K562 (cell line): ENCODE data around the gene MED16. TPM values are rescaled to one million over a fixed set of nuclear protein-coding genes. Genes with fewer than 3 reads are reported as not detected.

Source experiments
- ARID1B ChIP-seq: fragments of 450-650 bp; IDR thresholded peaks from 2 replicates; pipeline ENCODE4 v1.6.1; 2016; ENCODE audit warnings: antibody characterized with exemption, mild to moderate bottlenecking, inconsistent platforms
- CBFA2T2 ChIP-seq: fragments of 450-650 bp; conservative IDR thresholded peaks from 2 replicates; pipeline ENCODE4 v1.6.1; 2017; ENCODE audit warnings: mild to moderate bottlenecking
- GATAD2B ChIP-seq: fragments of 450-650 bp; IDR thresholded peaks from 2 replicates; pipeline ENCODE4 v1.6.1; 2017; ENCODE audit warnings: mild to moderate bottlenecking, borderline replicate concordance
- HMG20A ChIP-seq: fragments of 450-650 bp; formaldehyde crosslinking; conservative IDR thresholded peaks from 2 replicates; pipeline ENCODE4 v1.4.0; 2020; ENCODE audit warnings: mild to moderate bottlenecking, mixed read lengths
- PTRF ChIP-seq: fragments of 450-650 bp; IDR thresholded peaks from 2 replicates; pipeline ENCODE4 v1.6.1; 2016; ENCODE audit warnings: mild to moderate bottlenecking, missing genetic modification characterization, missing compliant biosample characterization
- SNIP1 ChIP-seq: fragments of 450-650 bp; IDR thresholded peaks from 2 replicates; pipeline ENCODE4 v1.7.1; 2017; ENCODE audit warnings: low read depth, mild to moderate bottlenecking
- ZNF436 ChIP-seq: fragments of 250-450, 450-650 bp; sonication (Bioruptor Pico); formaldehyde crosslinking; IDR thresholded peaks from 2 replicates; pipeline ENCODE4 v1.7.0; 2020; ENCODE audit warnings: mild to moderate bottlenecking
- polyA plus RNA-seq, 8 experiments: library from polyadenylated mRNA; depleted of rRNA in 4 of 8; stranded (reverse) in 5 of 8; unstranded in 3 of 8; fragments of >200 nt; fragmentation: Nextera tagmentation in 2 of 8; fragmentation: Illumina TruSeq in 1 of 8; extraction: Ambion mirVana in 2 of 8; extraction: Trizol in 1 of 8; gene quantifications; 2 replicates each; pipeline versions ENCODE4 v1.2.1 to v1.2.3, GENCODE V29; 2011 to 2014; ENCODE audit warnings: inconsistent platforms in 1 of 8, missing spikeins in 1 of 8
- total RNA-seq, 7 experiments: library from RNA; depleted of rRNA in 6 of 7; stranded (reverse); fragments of >200 nt in 6 of 7; fragmentation: Illumina TruSeq in 2 of 7; extraction: Trizol in 2 of 7; gene quantifications; 2 replicates each; pipeline versions ENCODE4 v1.2.1 to v1.2.3, GENCODE V29; 2011 to 2021; ENCODE audit warnings: low replicate concordance in 1 of 7
- TF ChIP-seq, protein P1 (sequence below), 2 experiments: IDR thresholded peaks; 2 replicates each; pipeline ENCODE4 v1.6.1; 2012; ENCODE audit warnings: improper control_type of control experiment in 2 of 2, low read depth in 2 of 2, low read length in 2 of 2, borderline replicate concordance in 1 of 2
- TF ChIP-seq, protein P2 (sequence below): sonication (generic); formaldehyde crosslinking; IDR thresholded peaks from 2 replicates; pipeline ENCODE4 v1.8.0; 2023; ENCODE audit warnings: missing genetic modification reagents, mild to moderate bottlenecking, borderline replicate concordance
- TF ChIP-seq, protein P3 (sequence below): IDR thresholded peaks from 3 replicates; pipeline ENCODE4 v1.6.1; 2011; ENCODE audit warnings: borderline replicate concordance, mild to moderate bottlenecking; ENCODE audit not compliant: insufficient read length, insufficient read depth
- TF ChIP-seq, protein P4 (sequence below): fragments of 250-450 bp; sonication (Bioruptor Pico); IDR thresholded peaks from 2 replicates; pipeline ENCODE4 v1.8.0; 2021; ENCODE audit warnings: mild to moderate bottlenecking, moderate library complexity
- TF ChIP-seq, protein P5 (sequence below): fragments of 450-650 bp; IDR thresholded peaks from 2 replicates; pipeline ENCODE4 v1.6.1; 2016; ENCODE audit warnings: antibody characterized with exemption
- TF ChIP-seq, protein P6 (sequence below): sonication (generic); formaldehyde crosslinking; IDR thresholded peaks from 2 replicates; pipeline ENCODE4 v1.9.0; 2022; ENCODE audit warnings: mild to moderate bottlenecking, missing genetic modification reagents

Gene MED16
- total and polyA plus RNA-seq, 9 of the 15 experiments (the other 6 are each of a cell fraction or from before 2014, with no cell fraction given): 0.89 to 59.9 (median 8.6) TPM

DNA sequence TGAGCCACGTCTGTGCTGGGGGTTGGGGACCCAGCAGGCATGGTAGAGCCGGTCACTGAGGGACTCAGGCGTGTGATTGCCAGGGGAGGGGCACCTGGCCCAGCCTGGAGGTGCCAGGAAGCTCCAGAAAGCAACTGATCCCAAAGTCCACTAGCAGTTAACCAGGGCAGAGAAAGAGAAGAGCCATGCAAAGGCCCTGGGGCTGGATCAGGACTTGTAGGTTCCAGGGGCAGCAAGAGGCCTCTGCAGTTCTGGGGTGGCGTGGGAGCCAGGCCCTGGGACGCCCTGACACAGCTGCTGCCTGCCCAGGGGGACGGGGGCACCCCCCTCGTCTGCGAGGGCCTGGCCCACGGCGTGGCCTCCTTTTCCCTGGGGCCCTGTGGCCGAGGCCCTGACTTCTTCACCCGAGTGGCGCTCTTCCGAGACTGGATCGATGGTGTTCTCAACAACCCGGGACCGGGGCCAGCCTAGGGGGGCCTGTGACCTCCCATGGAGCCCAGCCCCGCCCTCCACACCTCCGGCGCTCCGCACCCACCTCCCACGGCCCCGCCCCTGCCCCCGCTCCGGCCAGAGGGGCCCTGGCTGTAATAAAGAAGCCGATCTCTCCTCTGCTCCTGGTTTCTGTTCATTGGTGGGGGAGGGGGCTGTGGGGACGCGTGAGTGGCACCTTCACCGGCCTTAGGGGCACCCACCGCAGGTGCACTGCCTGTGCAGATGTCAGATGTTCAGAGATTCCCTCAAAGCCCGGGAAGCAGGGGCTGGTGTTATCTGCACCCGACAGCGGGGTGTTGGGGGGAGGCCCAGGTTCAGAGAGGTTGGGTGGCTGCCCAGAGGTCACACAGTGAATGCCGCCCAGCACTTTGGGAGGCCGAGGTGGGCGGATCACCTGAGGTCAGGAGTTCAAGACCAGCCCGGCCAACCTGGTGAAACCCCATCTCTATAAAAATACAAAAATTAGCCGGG lies 61.3 kb downstream of the MED16 start (continued):
- no peak for TF ChIP-seq HMG20A
- no peak for TF ChIP-seq SNIP1
- TF ChIP-seq, protein P1, sequence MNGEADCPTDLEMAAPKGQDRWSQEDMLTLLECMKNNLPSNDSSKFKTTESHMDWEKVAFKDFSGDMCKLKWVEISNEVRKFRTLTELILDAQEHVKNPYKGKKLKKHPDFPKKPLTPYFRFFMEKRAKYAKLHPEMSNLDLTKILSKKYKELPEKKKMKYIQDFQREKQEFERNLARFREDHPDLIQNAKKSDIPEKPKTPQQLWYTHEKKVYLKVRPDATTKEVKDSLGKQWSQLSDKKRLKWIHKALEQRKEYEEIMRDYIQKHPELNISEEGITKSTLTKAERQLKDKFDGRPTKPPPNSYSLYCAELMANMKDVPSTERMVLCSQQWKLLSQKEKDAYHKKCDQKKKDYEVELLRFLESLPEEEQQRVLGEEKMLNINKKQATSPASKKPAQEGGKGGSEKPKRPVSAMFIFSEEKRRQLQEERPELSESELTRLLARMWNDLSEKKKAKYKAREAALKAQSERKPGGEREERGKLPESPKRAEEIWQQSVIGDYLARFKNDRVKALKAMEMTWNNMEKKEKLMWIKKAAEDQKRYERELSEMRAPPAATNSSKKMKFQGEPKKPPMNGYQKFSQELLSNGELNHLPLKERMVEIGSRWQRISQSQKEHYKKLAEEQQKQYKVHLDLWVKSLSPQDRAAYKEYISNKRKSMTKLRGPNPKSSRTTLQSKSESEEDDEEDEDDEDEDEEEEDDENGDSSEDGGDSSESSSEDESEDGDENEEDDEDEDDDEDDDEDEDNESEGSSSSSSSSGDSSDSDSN (IDR thresholded peaks at IDR 0.05; ENCODE audit: borderline replicate concordance in 1 of 2, low read depth in 2 of 2, low read length in 2 of 2): no peak
- TF ChIP-seq PTRF: no peak
- TF ChIP-seq, protein P2, sequence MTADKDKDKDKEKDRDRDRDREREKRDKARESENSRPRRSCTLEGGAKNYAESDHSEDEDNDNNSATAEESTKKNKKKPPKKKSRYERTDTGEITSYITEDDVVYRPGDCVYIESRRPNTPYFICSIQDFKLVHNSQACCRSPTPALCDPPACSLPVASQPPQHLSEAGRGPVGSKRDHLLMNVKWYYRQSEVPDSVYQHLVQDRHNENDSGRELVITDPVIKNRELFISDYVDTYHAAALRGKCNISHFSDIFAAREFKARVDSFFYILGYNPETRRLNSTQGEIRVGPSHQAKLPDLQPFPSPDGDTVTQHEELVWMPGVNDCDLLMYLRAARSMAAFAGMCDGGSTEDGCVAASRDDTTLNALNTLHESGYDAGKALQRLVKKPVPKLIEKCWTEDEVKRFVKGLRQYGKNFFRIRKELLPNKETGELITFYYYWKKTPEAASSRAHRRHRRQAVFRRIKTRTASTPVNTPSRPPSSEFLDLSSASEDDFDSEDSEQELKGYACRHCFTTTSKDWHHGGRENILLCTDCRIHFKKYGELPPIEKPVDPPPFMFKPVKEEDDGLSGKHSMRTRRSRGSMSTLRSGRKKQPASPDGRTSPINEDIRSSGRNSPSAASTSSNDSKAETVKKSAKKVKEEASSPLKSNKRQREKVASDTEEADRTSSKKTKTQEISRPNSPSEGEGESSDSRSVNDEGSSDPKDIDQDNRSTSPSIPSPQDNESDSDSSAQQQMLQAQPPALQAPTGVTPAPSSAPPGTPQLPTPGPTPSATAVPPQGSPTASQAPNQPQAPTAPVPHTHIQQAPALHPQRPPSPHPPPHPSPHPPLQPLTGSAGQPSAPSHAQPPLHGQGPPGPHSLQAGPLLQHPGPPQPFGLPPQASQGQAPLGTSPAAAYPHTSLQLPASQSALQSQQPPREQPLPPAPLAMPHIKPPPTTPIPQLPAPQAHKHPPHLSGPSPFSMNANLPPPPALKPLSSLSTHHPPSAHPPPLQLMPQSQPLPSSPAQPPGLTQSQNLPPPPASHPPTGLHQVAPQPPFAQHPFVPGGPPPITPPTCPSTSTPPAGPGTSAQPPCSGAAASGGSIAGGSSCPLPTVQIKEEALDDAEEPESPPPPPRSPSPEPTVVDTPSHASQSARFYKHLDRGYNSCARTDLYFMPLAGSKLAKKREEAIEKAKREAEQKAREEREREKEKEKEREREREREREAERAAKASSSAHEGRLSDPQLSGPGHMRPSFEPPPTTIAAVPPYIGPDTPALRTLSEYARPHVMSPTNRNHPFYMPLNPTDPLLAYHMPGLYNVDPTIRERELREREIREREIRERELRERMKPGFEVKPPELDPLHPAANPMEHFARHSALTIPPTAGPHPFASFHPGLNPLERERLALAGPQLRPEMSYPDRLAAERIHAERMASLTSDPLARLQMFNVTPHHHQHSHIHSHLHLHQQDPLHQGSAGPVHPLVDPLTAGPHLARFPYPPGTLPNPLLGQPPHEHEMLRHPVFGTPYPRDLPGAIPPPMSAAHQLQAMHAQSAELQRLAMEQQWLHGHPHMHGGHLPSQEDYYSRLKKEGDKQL (CRISPR knock-in tag): no peak
- TF ChIP-seq CBFA2T2: peak; percentile 65
- TF ChIP-seq, protein P3, sequence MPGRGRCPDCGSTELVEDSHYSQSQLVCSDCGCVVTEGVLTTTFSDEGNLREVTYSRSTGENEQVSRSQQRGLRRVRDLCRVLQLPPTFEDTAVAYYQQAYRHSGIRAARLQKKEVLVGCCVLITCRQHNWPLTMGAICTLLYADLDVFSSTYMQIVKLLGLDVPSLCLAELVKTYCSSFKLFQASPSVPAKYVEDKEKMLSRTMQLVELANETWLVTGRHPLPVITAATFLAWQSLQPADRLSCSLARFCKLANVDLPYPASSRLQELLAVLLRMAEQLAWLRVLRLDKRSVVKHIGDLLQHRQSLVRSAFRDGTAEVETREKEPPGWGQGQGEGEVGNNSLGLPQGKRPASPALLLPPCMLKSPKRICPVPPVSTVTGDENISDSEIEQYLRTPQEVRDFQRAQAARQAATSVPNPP: no peak
- peak; percentile 50 for TF ChIP-seq ARID1B
- TF ChIP-seq, protein P4, sequence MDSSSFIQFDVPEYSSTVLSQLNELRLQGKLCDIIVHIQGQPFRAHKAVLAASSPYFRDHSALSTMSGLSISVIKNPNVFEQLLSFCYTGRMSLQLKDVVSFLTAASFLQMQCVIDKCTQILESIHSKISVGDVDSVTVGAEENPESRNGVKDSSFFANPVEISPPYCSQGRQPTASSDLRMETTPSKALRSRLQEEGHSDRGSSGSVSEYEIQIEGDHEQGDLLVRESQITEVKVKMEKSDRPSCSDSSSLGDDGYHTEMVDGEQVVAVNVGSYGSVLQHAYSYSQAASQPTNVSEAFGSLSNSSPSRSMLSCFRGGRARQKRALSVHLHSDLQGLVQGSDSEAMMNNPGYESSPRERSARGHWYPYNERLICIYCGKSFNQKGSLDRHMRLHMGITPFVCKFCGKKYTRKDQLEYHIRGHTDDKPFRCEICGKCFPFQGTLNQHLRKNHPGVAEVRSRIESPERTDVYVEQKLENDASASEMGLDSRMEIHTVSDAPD (CRISPR knock-in tag): no peak
- TF ChIP-seq ZNF436 (CRISPR knock-in tag): no peak
- TF ChIP-seq, protein P5, sequence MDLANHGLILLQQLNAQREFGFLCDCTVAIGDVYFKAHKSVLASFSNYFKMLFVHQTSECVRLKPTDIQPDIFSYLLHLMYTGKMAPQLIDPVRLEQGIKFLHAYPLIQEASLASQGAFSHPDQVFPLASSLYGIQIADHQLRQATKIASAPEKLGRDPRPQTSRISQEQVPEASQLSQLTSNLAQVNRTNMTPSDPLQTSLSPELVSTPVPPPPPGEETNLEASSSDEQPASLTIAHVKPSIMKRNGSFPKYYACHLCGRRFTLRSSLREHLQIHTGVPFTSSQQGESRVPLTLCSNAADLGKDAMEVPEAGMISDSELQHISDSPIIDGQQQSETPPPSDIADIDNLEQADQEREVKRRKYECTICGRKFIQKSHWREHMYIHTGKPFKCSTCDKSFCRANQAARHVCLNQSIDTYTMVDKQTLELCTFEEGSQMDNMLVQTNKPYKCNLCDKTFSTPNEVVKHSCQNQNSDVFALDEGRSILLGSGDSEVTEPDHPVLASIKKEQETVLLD: no peak
- TF ChIP-seq, protein P6, sequence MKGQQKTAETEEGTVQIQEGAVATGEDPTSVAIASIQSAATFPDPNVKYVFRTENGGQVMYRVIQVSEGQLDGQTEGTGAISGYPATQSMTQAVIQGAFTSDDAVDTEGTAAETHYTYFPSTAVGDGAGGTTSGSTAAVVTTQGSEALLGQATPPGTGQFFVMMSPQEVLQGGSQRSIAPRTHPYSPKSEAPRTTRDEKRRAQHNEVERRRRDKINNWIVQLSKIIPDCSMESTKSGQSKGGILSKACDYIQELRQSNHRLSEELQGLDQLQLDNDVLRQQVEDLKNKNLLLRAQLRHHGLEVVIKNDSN (CRISPR knock-in tag): no peak
- no peak for TF ChIP-seq GATAD2B
